ENCODE results near the gene RGS12. TPM values are rescaled to one million over a fixed set of nuclear protein-coding genes. Genes with fewer than 3 reads are reported as not detected.

Gene RGS12
- total and polyA plus RNA-seq, 2 of the 13 experiments (the other 11 are each of a cell fraction or from before 2014, with no cell fraction given) = 21.0 to 27.7 TPM

GRCh38 chr4:3306450-3306849, 13.6 kb downstream of the RGS12 start (continued):
- TF ChIP-seq MTERF4 (CRISPR knock-in tag; IDR thresholded peaks at IDR 0.05) (no peak), EED (CRISPR knock-in tag; IDR thresholded peaks at IDR 0.05) (no peak)

- Histone ChIP-seq H3K79me2 (ENCODE audit: insufficient read depth, low read length) (peaks cover 32% of the 10 kb centered on the region), H3K27ac (ENCODE audit: extremely low read length, insufficient read depth, low read length) (no peak overlapping the region), H3K36me3 (replicated peaks in 1 of 2; ENCODE audit: control insufficient read depth in 1 of 2, insufficient read depth in 2 of 2, low read length in 2 of 2) (peaks cover 0 to 1% of the 10 kb centered on the region in 2 experiments; a peak in 1 of 5 replicates), H3K4me2 (ENCODE audit: low read depth, low read length) (no peak overlapping the region), H4K20me1 (ENCODE audit: insufficient read depth, low read length) (peaks cover 7% of the 10 kb centered on the region; the same call in 1 of the 2 replicates), H3K27me3 (ENCODE audit: control insufficient read depth in 1 of 2, insufficient read depth in 2 of 2, low read length in 2 of 2) (no peaks in the 10 kb centered on the region; a peak in 1 of 5 replicates), H3K4me1 (ENCODE audit: insufficient read depth, low read length) (peaks cover 13% of the 10 kb centered on the region), H3K4me3 (replicated peaks in 1 of 3; ENCODE audit: insufficient read depth in 1 of 3, low read depth in 2 of 3, low read length in 3 of 3) (no peak overlapping the region), H3K9me3 (ENCODE audit: low read length) (no peaks in the 10 kb centered on the region), H3K9ac (ENCODE audit: insufficient read depth, low read depth, low read length) (no peak overlapping the region), H2AFZ (ENCODE audit: low read length) (no peak overlapping the region)
- TF ChIP-seq NBN (conservative IDR thresholded peaks at IDR 0.05) = no peak
- no peak for TF ChIP-seq PRMT3 (CRISPR knock-in tag; IDR thresholded peaks at IDR 0.05; ENCODE audit: borderline replicate concordance, low read depth)
- TF ChIP-seq AHDC1 (CRISPR knock-in tag; IDR thresholded peaks at IDR 0.05; ENCODE audit: borderline replicate concordance) = no peak
- no peak for TF ChIP-seq ZBTB3 (CRISPR knock-in tag; IDR thresholded peaks at IDR 0.05; ENCODE audit: borderline replicate concordance, low read depth)
- TF ChIP-seq CENPT (CRISPR knock-in tag; IDR thresholded peaks at IDR 0.05; ENCODE audit: low read depth) = no peak
- no peak for TF ChIP-seq SALL2 (CRISPR knock-in tag; IDR thresholded peaks at IDR 0.05)
- TF ChIP-seq ZNF891 (CRISPR knock-in tag; IDR thresholded peaks at IDR 0.05) = no peak
- no peak for TF ChIP-seq MLXIP (CRISPR knock-in tag; IDR thresholded peaks at IDR 0.05; ENCODE audit: borderline replicate concordance)
- no peak for TF ChIP-seq BCL6 (CRISPR knock-in tag; IDR thresholded peaks at IDR 0.05)
- no peak for TF ChIP-seq ZFP90 (CRISPR knock-in tag; IDR thresholded peaks at IDR 0.05; ENCODE audit: borderline replicate concordance)
- no peak for TF ChIP-seq CHCHD3 (CRISPR knock-in tag; IDR thresholded peaks at IDR 0.05)
- no peak for TF ChIP-seq AGO1 (IDR thresholded peaks at IDR 0.05; ENCODE audit: low read depth, low read length, poor library complexity, severe bottlenecking)
- ChIA-PET CTCF (ENCODE audit: low intra/inter-chr PET ratio, low total read pairs) (no interaction called here), POLR2A (no interaction called here)
- 98% methylated on average over 20 of the region's 20 CpGs for WGBS (ENCODE audit: low lambda C conversion rate)
- in situ Hi-C loops (cut with HindIII; ENCODE audit: extremely low pct_ligation_motif_present, low pct_unique_long_range_greater_than_20kb) = no loop called here
- FAIRE-seq = no peak
- DNase-seq (ENCODE audit: low spot score) = no peak
- BruUV-seq (replicated peaks) = no TSS peak
- intact Hi-C loops (cut with micrococcal nuclease; ENCODE audit: unreplicated experiment) = no loop called here
- no peak for ATAC-seq
Measured at GRCh38 chr4:3307060-3307459, 14.2 kb downstream of the RGS12 start.

All from HepG2 (cell line).